Dendritic cell treated with granulocyte-macrophage colony-stimulating factor and Interleukin-4, amounts not matched to agents 40 ng/mL and 50 ng/mL, for 4 days (primary cell): ENCODE results near the gene CIC.

ENCODE experiments used
- H3K27ac Mint-ChIP-seq: one replicate; pipeline ENCODE4 v1.8.0; 2022; ENCODE audit warnings: mild to moderate bottlenecking, mixed read lengths
- H3K27me3 Mint-ChIP-seq: one replicate; pipeline ENCODE4 v1.8.0; 2022; ENCODE audit warnings: mild to moderate bottlenecking, mixed read lengths
- H3K36me3 Mint-ChIP-seq: one replicate; pipeline ENCODE4 v1.8.0; 2022; ENCODE audit warnings: low read depth, mixed read lengths
- H3K4me1 Mint-ChIP-seq: one replicate; pipeline ENCODE4 v1.8.0; 2022; ENCODE audit warnings: low read depth, mixed read lengths
- H3K4me3 Mint-ChIP-seq: one replicate; pipeline ENCODE4 v1.8.0; 2022; ENCODE audit warnings: mild to moderate bottlenecking, moderate library complexity, mixed read lengths
- H3K9me3 Mint-ChIP-seq: one replicate; pipeline ENCODE4 v1.8.0; 2022; ENCODE audit warnings: mixed read lengths
- intact Hi-C: fragments of 100-400 bp; cut with micrococcal nuclease; formaldehyde crosslinking; loops from one replicate; pipeline ENCODE4 v1.15.0; 2022

Gene CIC

GRCh38 chr19:42272989-42273406 lies 3.9 kb downstream of the CIC start:
- no peak overlapping the region for H3K4me3 Mint-ChIP-seq
- H3K27ac Mint-ChIP-seq, result peak overlapping the region; percentile 11
- peaks cover 76% of the 10 kb centered on the region for H3K4me1 Mint-ChIP-seq

GRCh38 chr19:42273407-42274064 lies 4.5 kb downstream of the CIC start:
- Mint-ChIP-seq H3K36me3 (peaks cover 68% of the 10 kb centered on the region), H3K9me3 (no peaks in the 10 kb centered on the region), H3K27ac (peak overlapping the region; percentile 11), H3K4me3 (no peak overlapping the region), H3K27me3 (no peaks in the 10 kb centered on the region), H3K4me1 (peaks cover 81% of the 10 kb centered on the region)
- intact Hi-C loops, result no loop called here

More at GRCh38 chr19:42272989-42273406, 3.9 kb downstream of the CIC start:
- Mint-ChIP-seq H3K36me3 (peaks cover 63% of the 10 kb centered on the region), H3K27me3 (no peaks in the 10 kb centered on the region), H3K9me3 (no peaks in the 10 kb centered on the region)
- intact Hi-C loops, result no loop called here

- Mint-ChIP-seq H3K4me1 (peaks cover 87% of the 10 kb centered on the region), H3K36me3 (peaks cover 75% of the 10 kb centered on the region), H3K27ac (peak overlapping the region; percentile 11), H3K27me3 (no peaks in the 10 kb centered on the region), H3K9me3 (no peaks in the 10 kb centered on the region), H3K4me3 (no peak overlapping the region)
- intact Hi-C loops, result no loop called here
These were observed 5.1 kb downstream of the CIC start for GRCh38 chr19:42274065-42274682.

GRCh38 chr19:42275103-42275502 lies 6.1 kb downstream of the CIC start:
- peaks cover 77% of the 10 kb centered on the region for H3K36me3 Mint-ChIP-seq
- peak overlapping the region; percentile 28 for H3K27ac Mint-ChIP-seq
- no peaks in the 10 kb centered on the region for H3K9me3 Mint-ChIP-seq
- H3K4me3 Mint-ChIP-seq, result no peak overlapping the region
- intact Hi-C loops, result no loop called here
- H3K27me3 Mint-ChIP-seq, result no peaks in the 10 kb centered on the region
- H3K4me1 Mint-ChIP-seq, result peaks cover 85% of the 10 kb centered on the region

- no peak overlapping the region for H3K4me3 Mint-ChIP-seq
- peaks cover 77% of the 10 kb centered on the region for H3K36me3 Mint-ChIP-seq
- peak overlapping the region; percentile 28 for H3K27ac Mint-ChIP-seq
- no peaks in the 10 kb centered on the region for H3K9me3 Mint-ChIP-seq
- intact Hi-C loops, result no loop called here
- H3K27me3 Mint-ChIP-seq, result no peaks in the 10 kb centered on the region
- peaks cover 81% of the 10 kb centered on the region for H3K4me1 Mint-ChIP-seq
These were observed 6.5 kb downstream of the CIC start for GRCh38 chr19:42275517-42275916.

GRCh38 chr19:42276284-42276683 lies 7.2 kb downstream of the CIC start:
- H3K27me3 Mint-ChIP-seq, result no peaks in the 10 kb centered on the region
- intact Hi-C loops, result no loop called here
- peaks cover 74% of the 10 kb centered on the region for H3K36me3 Mint-ChIP-seq
- no peaks in the 10 kb centered on the region for H3K9me3 Mint-ChIP-seq
- H3K4me1 Mint-ChIP-seq, result peaks cover 73% of the 10 kb centered on the region
- peak overlapping the region; percentile 28 for H3K27ac Mint-ChIP-seq
- H3K4me3 Mint-ChIP-seq, result peak overlapping the region; percentile 25

GRCh38 chr19:42276821-42277220 lies 7.8 kb downstream of the CIC start:
- peaks cover 68% of the 10 kb centered on the region for H3K4me1 Mint-ChIP-seq
- H3K9me3 Mint-ChIP-seq, result no peaks in the 10 kb centered on the region
- H3K27me3 Mint-ChIP-seq, result no peaks in the 10 kb centered on the region
- intact Hi-C loops, result no loop called here
- no peak overlapping the region for H3K27ac Mint-ChIP-seq
- peaks cover 68% of the 10 kb centered on the region for H3K36me3 Mint-ChIP-seq
- no peak overlapping the region for H3K4me3 Mint-ChIP-seq

- Mint-ChIP-seq H3K36me3 (peaks cover 57% of the 10 kb centered on the region), H3K27ac (no peak overlapping the region), H3K4me3 (peak overlapping the region; percentile 1), H3K9me3 (no peaks in the 10 kb centered on the region), H3K27me3 (no peaks in the 10 kb centered on the region), H3K4me1 (peaks cover 62% of the 10 kb centered on the region)
- intact Hi-C loops, result no loop called here
These were observed 8.9 kb downstream of the CIC start for GRCh38 chr19:42277821-42278451.

- Mint-ChIP-seq H3K27ac (no peak overlapping the region), H3K4me1 (peaks cover 57% of the 10 kb centered on the region), H3K4me3 (peak overlapping the region; percentile 1)
These were observed 9.6 kb downstream of the CIC start for GRCh38 chr19:42278452-42279154.

GRCh38 chr19:42279155-42279901 lies 10.3 kb downstream of the CIC start:
- Mint-ChIP-seq H3K36me3 (peaks cover 43% of the 10 kb centered on the region), H3K27me3 (no peaks in the 10 kb centered on the region), H3K4me1 (peaks cover 50% of the 10 kb centered on the region), H3K9me3 (no peaks in the 10 kb centered on the region), H3K27ac (no peak overlapping the region), H3K4me3 (peak overlapping the region; percentile 80)
- intact Hi-C loops, result no loop called here

More at GRCh38 chr19:42278452-42279154, 9.6 kb downstream of the CIC start:
- H3K9me3 Mint-ChIP-seq, result no peaks in the 10 kb centered on the region
- no peaks in the 10 kb centered on the region for H3K27me3 Mint-ChIP-seq
- peaks cover 51% of the 10 kb centered on the region for H3K36me3 Mint-ChIP-seq
- intact Hi-C loops, result no loop called here

- Mint-ChIP-seq H3K4me3 (peak overlapping the region; percentile 80), H3K9me3 (no peaks in the 10 kb centered on the region), H3K4me1 (peaks cover 49% of the 10 kb centered on the region), H3K27ac (no peak overlapping the region), H3K36me3 (peaks cover 35% of the 10 kb centered on the region), H3K27me3 (no peaks in the 10 kb centered on the region)
- intact Hi-C loops, result no loop called here
These were observed 11.1 kb downstream of the CIC start for GRCh38 chr19:42279902-42280814.

- Mint-ChIP-seq H3K36me3 (peaks cover 30% of the 10 kb centered on the region), H3K27me3 (no peaks in the 10 kb centered on the region), H3K4me3 (peak overlapping the region; percentile 80), H3K4me1 (peaks cover 49% of the 10 kb centered on the region), H3K9me3 (no peaks in the 10 kb centered on the region), H3K27ac (no peak overlapping the region)
- intact Hi-C loops, result no loop called here
These were observed 11.7 kb downstream of the CIC start for GRCh38 chr19:42280815-42281145.
